Activated CD4-positive, alpha-beta T cell treated with anti-CD3 and anti-CD28 coated beads for 1 hour (primary cell): Measurements from ENCODE around the gene UBL3.

ENCODE experiments used
- DNase-seq: peaks from one replicate; pipeline ENCODE4 v3.0.0-alpha.2; 2020

The UBL3 gene

GRCh38 chr13:29850213-29850898, at the start of gene UBL3:
UBL3 (minus strand) TSS chr13:29850617; CDS start chr13:29849538, 1,079 bp downstream.
- peak; percentile 90 for DNase-seq

GRCh38 chr13:29897102-29897501, 46.7 kb upstream of the UBL3 start:
- no peak for DNase-seq

- no peak for DNase-seq
These were observed 43.0 kb upstream of the UBL3 start for GRCh38 chr13:29893438-29893837.

- DNase-seq: no peak
These were observed 41.7 kb upstream of the UBL3 start for GRCh38 chr13:29892151-29892550.

GRCh38 chr13:29889111-29889510, 38.7 kb upstream of the UBL3 start:
- DNase-seq: no peak

- DNase-seq: no peak
These were observed 37.9 kb upstream of the UBL3 start for GRCh38 chr13:29888306-29888705.

GRCh38 chr13:29887686-29888085, 37.3 kb upstream of the UBL3 start:
- no peak for DNase-seq

- DNase-seq: no peak
These were observed 36.7 kb upstream of the UBL3 start for GRCh38 chr13:29887030-29887557.

- no peak for DNase-seq
These were observed 36.0 kb upstream of the UBL3 start for GRCh38 chr13:29886446-29886845.

- DNase-seq: no peak
These were observed 35.6 kb upstream of the UBL3 start for GRCh38 chr13:29885989-29886388.

GRCh38 chr13:29884671-29885430, 34.4 kb upstream of the UBL3 start:
- no peak for DNase-seq

- no peak for DNase-seq
These were observed 33.6 kb upstream of the UBL3 start for GRCh38 chr13:29883941-29884518.

GRCh38 chr13:29882076-29882475, 31.7 kb upstream of the UBL3 start:
- no peak for DNase-seq

GRCh38 chr13:29878101-29878500, 27.7 kb upstream of the UBL3 start:
- DNase-seq: no peak

GRCh38 chr13:29877456-29878078, 27.1 kb upstream of the UBL3 start:
- no peak for DNase-seq

- no peak for DNase-seq
These were observed 25.2 kb upstream of the UBL3 start for GRCh38 chr13:29875646-29876045.

GRCh38 chr13:29868581-29868980, 18.2 kb upstream of the UBL3 start:
- no peak for DNase-seq

- DNase-seq: no peak
These were observed 15.5 kb upstream of the UBL3 start for GRCh38 chr13:29865934-29866333.

- no peak for DNase-seq
These were observed 11.3 kb upstream of the UBL3 start for GRCh38 chr13:29861694-29862110.

- no peak for DNase-seq
These were observed 9.6 kb upstream of the UBL3 start for GRCh38 chr13:29859971-29860370.

GRCh38 chr13:29858667-29859066, 8.2 kb upstream of the UBL3 start:
- DNase-seq: no peak

GRCh38 chr13:29858231-29858630, 7.8 kb upstream of the UBL3 start:
- DNase-seq: no peak

- no peak for DNase-seq
These were observed 6.7 kb upstream of the UBL3 start for GRCh38 chr13:29857085-29857484.
